NCI-H2081 treated with DMSO at 0.1 percent for 48 hours (cell line): Measurements from ENCODE around the gene SPATA6L.

ENCODE experiments used
- DNase-seq: peaks from one replicate; lab custom pipeline; 2025; lab: John Stamatoyannopoulos, UW

The SPATA6L gene

GRCh38 chr9:4666042-4666699 is at the start of gene SPATA6L:
Gene SPATA6L (minus strand): TSS chr9:4666480. CDS start chr9:4666250, 230 bp downstream.
- DNase-seq: peak; percentile 38

GRCh38 chr9:4714266-4715016 is 48.2 kb upstream of the SPATA6L start:
- DNase-seq: no peak

- DNase-seq: no peak
Observed at GRCh38 chr9:4713849-4714248, 47.6 kb upstream of the SPATA6L start.

- no peak for DNase-seq
Observed at GRCh38 chr9:4709380-4709779, 43.1 kb upstream of the SPATA6L start.

- no peak for DNase-seq
Observed at GRCh38 chr9:4706971-4707622, 40.8 kb upstream of the SPATA6L start.

- no peak for DNase-seq
Observed at GRCh38 chr9:4706021-4706420, 39.7 kb upstream of the SPATA6L start.

GRCh38 chr9:4704129-4704528 is 37.8 kb upstream of the SPATA6L start:
- no peak for DNase-seq

GRCh38 chr9:4701526-4701925 is 35.2 kb upstream of the SPATA6L start:
- no peak for DNase-seq

- no peak for DNase-seq
Observed at GRCh38 chr9:4700932-4701331, 34.7 kb upstream of the SPATA6L start.

- no peak for DNase-seq
Observed at GRCh38 chr9:4700091-4700490, 33.8 kb upstream of the SPATA6L start.

- DNase-seq: no peak
Observed at GRCh38 chr9:4691795-4692194, 25.5 kb upstream of the SPATA6L start.

GRCh38 chr9:4690144-4690543 is 23.9 kb upstream of the SPATA6L start:
- DNase-seq: no peak

GRCh38 chr9:4689687-4690104 is 23.4 kb upstream of the SPATA6L start:
- DNase-seq: no peak

GRCh38 chr9:4689021-4689420 is 22.7 kb upstream of the SPATA6L start:
- no peak for DNase-seq

- DNase-seq: no peak
Observed at GRCh38 chr9:4686584-4686983, 20.3 kb upstream of the SPATA6L start.

GRCh38 chr9:4686112-4686511 is 19.8 kb upstream of the SPATA6L start:
- no peak for DNase-seq

- no peak for DNase-seq
Observed at GRCh38 chr9:4684820-4685219, 18.5 kb upstream of the SPATA6L start.

GRCh38 chr9:4680750-4681149 is 14.5 kb upstream of the SPATA6L start:
- no peak for DNase-seq

- no peak for DNase-seq
Observed at GRCh38 chr9:4680173-4680525, 13.9 kb upstream of the SPATA6L start.

- DNase-seq: peak; percentile 94
Observed at GRCh38 chr9:4679268-4680172, 13.2 kb upstream of the SPATA6L start, which contains the start of gene CDC37L1. Gene CDC37L1 (plus strand): TSS chr9:4679569. CDS start chr9:4679768, 199 bp downstream.

GRCh38 chr9:4678679-4679267 is 12.5 kb upstream of the SPATA6L start:
- DNase-seq: no peak

GRCh38 chr9:4677392-4677791 is 11.1 kb upstream of the SPATA6L start:
- DNase-seq: no peak
